ENCODE results near the gene PRPH. TPM values are rescaled to one million over a fixed set of nuclear protein-coding genes. Genes with fewer than 3 reads are reported as not detected.

PRPH gene
- total RNA-seq, 4 donors from 2014 or later: 0.19 to 1.4 (median 0.61) TPM; not detected in 1

- 59 to 69% methylated on average over 4 of the region's 4 CpGs for WGBS, 2 donors
- no peak for DNase-seq (ENCODE audit: low spot score in 2 of 2)
- intact Hi-C loops (cut with DNase I; ENCODE audit: low total_unique reads): no loop called here
- H3K4me3 ChIP-seq (ENCODE audit: low read depth, poor library complexity, severe bottlenecking): no peak overlapping the region
- no peak for TF ChIP-seq CTCF (IDR thresholded peaks at IDR 0.05)
- TF ChIP-seq POLR2A (IDR thresholded peaks at IDR 0.05): no peak
Measured at GRCh38 chr12:49259452-49259851, 35.5 kb upstream of the PRPH start.

GRCh38 chr12:49260166-49260565 lies 34.8 kb upstream of the PRPH start:
- H3K4me3 ChIP-seq (ENCODE audit: low read depth, poor library complexity, severe bottlenecking): no peak overlapping the region
- no peak for DNase-seq (ENCODE audit: low spot score in 2 of 2)
- intact Hi-C loops (cut with DNase I; ENCODE audit: low total_unique reads): no loop called here
- no peak for TF ChIP-seq POLR2A (IDR thresholded peaks at IDR 0.05)
- no peak for TF ChIP-seq CTCF (IDR thresholded peaks at IDR 0.05)
- WGBS, 2 donors: 31 to 35% methylated on average over 3 of the region's 3 CpGs

DNA sequence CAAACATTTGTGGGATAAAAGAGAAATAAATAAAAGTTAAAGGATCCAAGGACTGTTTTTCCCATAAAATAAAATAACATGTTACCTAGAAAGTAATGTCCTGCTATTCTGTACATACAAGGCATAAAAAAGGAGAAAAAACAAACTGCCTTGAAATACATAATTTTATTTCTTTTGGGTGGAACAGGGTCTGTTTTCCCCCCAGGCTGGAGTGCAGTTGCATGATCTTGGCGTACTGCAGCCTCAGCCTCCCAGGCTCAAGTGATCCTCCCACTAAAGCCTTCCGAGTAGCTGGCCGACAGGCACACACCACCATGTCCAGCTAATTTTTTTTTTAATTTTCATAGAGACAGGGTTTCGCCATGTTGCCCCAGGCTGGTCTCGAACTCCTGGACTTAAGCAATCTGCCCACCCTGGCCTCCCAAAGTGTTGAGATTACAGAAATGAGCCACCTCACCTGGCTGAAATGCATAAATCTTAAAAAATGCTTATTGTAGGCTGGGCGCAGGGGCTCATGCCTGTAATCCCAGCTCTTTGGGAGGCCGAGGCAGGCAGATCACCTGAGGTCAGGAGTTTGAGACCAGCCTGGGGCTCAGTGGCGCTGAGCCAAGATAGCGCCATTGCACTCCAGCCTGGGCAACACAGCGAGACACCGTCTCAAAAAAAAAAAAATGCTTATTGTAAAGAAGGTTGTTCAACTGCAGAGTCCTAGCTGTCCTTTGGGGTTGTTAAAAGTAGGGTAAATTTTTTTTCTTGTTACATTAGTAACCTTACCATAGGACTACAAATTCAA lies 34.2 kb upstream of the PRPH start:
- intact Hi-C loops (cut with DNase I; ENCODE audit: low total_unique reads): no loop called here
- WGBS, 2 donors: 82 to 83% methylated on average over 11 of the region's 11 CpGs
- no peak for DNase-seq (ENCODE audit: low spot score in 2 of 2)
- TF ChIP-seq POLR2A (IDR thresholded peaks at IDR 0.05): no peak
- no peak for TF ChIP-seq CTCF (IDR thresholded peaks at IDR 0.05)
- no peak overlapping the region for H3K4me3 ChIP-seq (ENCODE audit: low read depth, poor library complexity, severe bottlenecking)

DNA sequence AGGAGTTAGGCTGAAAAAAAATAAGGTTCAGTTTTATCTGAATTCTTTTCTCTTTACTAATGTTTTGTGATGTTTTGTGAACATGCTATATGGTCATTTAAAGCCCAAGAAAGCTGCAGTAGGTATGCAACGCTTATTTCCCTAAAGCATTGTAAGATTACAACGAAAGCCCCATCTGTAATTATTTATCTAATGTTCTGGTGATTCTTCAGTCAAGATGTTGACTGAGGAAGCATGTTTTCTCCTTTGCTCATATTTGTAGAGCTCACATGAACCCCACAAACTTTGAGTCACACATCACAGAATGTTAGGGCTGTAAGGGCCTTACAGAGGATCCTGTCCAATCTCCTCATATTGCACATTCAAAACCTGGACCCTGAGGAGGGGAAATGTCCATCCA lies 33.2 kb upstream of the PRPH start:
- TF ChIP-seq CTCF (IDR thresholded peaks at IDR 0.05): no peak
- TF ChIP-seq POLR2A (IDR thresholded peaks at IDR 0.05): no peak
- intact Hi-C loops (cut with DNase I; ENCODE audit: low total_unique reads): no loop called here
- DNase-seq (ENCODE audit: low spot score in 2 of 2): no peak
- WGBS, 2 donors: 88 to 92% methylated on average over 2 of the region's 2 CpGs
- no peak overlapping the region for H3K4me3 ChIP-seq (ENCODE audit: low read depth, poor library complexity, severe bottlenecking)

DNA sequence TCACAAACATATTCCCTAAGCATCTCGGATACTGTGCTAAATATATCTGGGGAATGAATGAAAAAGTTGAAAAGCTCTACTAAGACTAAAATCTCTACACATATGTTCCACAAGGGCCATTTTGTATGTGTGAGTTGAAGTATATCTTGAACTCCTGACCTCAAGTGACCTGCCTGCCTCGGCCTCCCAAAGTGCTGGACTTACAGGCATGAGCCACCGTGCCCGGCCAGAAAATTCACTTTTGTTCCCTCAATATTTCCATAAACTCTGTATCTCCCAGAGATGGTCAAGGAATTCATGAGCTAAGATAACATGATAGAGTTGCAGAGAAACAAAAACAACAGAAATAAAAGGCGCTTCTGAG lies 31.6 kb upstream of the PRPH start:
- no peak for TF ChIP-seq CTCF (IDR thresholded peaks at IDR 0.05)
- no peak for TF ChIP-seq POLR2A (IDR thresholded peaks at IDR 0.05)
- DNase-seq (ENCODE audit: low spot score in 2 of 2): no peak
- intact Hi-C loops (cut with DNase I; ENCODE audit: low total_unique reads): no loop called here
- no peak overlapping the region for H3K4me3 ChIP-seq (ENCODE audit: low read depth, poor library complexity, severe bottlenecking)
- WGBS, 2 donors: 78 to 85% methylated on average over 5 of the region's 5 CpGs

DNA sequence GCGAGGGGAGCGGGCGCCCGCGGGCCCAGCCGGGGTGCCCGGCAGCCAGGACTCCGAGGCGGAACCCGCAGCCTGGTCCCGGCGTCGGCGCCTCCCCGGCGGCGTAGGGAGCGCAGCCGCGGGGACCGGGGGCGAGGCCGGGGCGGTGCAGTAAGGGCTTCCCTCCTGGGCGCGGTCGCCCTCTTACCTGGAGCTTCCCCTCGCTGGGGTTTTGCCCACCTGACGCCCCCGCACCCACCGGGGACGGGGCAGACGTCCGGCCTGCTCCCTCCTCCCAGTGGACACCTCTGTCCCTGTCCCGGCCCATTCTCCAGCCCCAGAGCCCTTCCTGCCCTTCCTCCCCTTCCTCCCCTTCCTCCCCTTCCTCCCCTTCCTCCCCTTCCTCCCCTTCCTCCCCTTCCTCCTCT lies 30.5 kb upstream of the PRPH start:
- WGBS, 2 donors: 0% methylated on average over 20 to 29 of the region's 35 CpGs
- intact Hi-C loops (cut with DNase I; ENCODE audit: low total_unique reads): no loop called here
- peak overlapping the region; percentile 90 for H3K4me3 ChIP-seq (ENCODE audit: low read depth, poor library complexity, severe bottlenecking)
- TF ChIP-seq POLR2A (IDR thresholded peaks at IDR 0.05) (no peak), CTCF (IDR thresholded peaks at IDR 0.05) (no peak)
- no peak for DNase-seq (ENCODE audit: low spot score in 2 of 2)

Data from lower leg skin (tissue), 4 donors.